ENCODE data around the gene SPZ1. TPM values are rescaled to one million over a fixed set of nuclear protein-coding genes. Genes with fewer than 3 reads are reported as not detected.

Gene SPZ1
- total RNA-seq, 1 experiment from 2014 or later: not detected

DNA sequence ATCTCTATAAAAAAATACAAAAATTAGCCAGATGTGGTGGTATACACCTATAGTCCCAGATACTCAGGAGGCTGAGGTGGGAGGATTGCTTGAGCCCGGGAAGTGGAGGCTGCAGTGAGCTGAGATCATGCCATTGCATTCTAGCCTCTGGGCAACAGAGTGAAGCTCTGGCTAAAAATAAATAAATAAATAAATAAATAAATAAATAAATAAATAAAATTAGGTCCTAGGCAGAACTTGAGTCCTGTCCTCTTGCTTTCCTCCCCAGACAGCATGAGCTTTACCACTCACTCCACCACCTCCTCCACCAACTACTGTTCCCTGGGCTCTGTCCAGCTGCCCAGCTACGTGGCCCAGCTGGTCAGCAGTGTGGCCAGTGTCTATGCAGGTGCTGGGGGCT, 31.6 kb upstream of the SPZ1 start:
- TF ChIP-seq, protein P1, sequence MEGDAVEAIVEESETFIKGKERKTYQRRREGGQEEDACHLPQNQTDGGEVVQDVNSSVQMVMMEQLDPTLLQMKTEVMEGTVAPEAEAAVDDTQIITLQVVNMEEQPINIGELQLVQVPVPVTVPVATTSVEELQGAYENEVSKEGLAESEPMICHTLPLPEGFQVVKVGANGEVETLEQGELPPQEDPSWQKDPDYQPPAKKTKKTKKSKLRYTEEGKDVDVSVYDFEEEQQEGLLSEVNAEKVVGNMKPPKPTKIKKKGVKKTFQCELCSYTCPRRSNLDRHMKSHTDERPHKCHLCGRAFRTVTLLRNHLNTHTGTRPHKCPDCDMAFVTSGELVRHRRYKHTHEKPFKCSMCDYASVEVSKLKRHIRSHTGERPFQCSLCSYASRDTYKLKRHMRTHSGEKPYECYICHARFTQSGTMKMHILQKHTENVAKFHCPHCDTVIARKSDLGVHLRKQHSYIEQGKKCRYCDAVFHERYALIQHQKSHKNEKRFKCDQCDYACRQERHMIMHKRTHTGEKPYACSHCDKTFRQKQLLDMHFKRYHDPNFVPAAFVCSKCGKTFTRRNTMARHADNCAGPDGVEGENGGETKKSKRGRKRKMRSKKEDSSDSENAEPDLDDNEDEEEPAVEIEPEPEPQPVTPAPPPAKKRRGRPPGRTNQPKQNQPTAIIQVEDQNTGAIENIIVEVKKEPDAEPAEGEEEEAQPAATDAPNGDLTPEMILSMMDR (conservative IDR thresholded peaks at IDR 0.05): no peak
- no peak for TF ChIP-seq EZH2 (IDR thresholded peaks at IDR 0.05; ENCODE audit: low read depth)
- POLR2A ChIA-PET (ENCODE audit: unreplicated experiment): no interaction called here
- intact Hi-C loops (cut with micrococcal nuclease; ENCODE audit: unreplicated experiment): no loop called here
- no peak overlapping the region for H3K27ac ChIP-seq
- peaks cover 4% of the 10 kb centered on the region; the same call in 1 of the 2 replicates for H3F3A ChIP-seq (ENCODE audit: insufficient read depth, low read depth)
- H2AFZ ChIP-seq: no peak overlapping the region
- no peak overlapping the region for H3K4me2 ChIP-seq
- no peaks in the 10 kb centered on the region for H3K9me3 ChIP-seq (ENCODE audit: insufficient read depth, low read depth)
- H3K4me1 ChIP-seq (replicated peaks; ENCODE audit: insufficient read depth): no peaks in the 10 kb centered on the region
- CTCF ChIA-PET: no interaction called here
- no peaks in the 10 kb centered on the region for H3K36me3 ChIP-seq (ENCODE audit: low read depth)
- no peak overlapping the region for H3K4me3 ChIP-seq
- no peaks in the 10 kb centered on the region for H3K9me2 ChIP-seq (ENCODE audit: insufficient read depth)
- H3K27me3 ChIP-seq (ENCODE audit: insufficient read depth, low read depth): no peaks in the 10 kb centered on the region
- H3K79me2 ChIP-seq (ENCODE audit: low read depth): no peaks in the 10 kb centered on the region
- no peaks in the 10 kb centered on the region for H4K20me1 ChIP-seq (ENCODE audit: insufficient read depth)
- DNase-seq: no peak
- BruUV-seq (replicated peaks): no TSS peak

GRCh38 chr5:80289320-80289719, 30.5 kb upstream of the SPZ1 start:
- Histone ChIP-seq H3K4me2 (no peak overlapping the region), H3K36me3 (ENCODE audit: low read depth) (no peaks in the 10 kb centered on the region), H3K9me3 (ENCODE audit: insufficient read depth, low read depth) (no peaks in the 10 kb centered on the region), H3K4me3 (no peak overlapping the region), H3K79me2 (ENCODE audit: low read depth) (no peaks in the 10 kb centered on the region), H3K9me2 (ENCODE audit: insufficient read depth) (no peaks in the 10 kb centered on the region), H3F3A (ENCODE audit: insufficient read depth, low read depth) (peaks cover 4% of the 10 kb centered on the region; the same call in 1 of the 2 replicates), H3K27ac (no peak overlapping the region), H3K4me1 (replicated peaks; ENCODE audit: insufficient read depth) (no peaks in the 10 kb centered on the region), H4K20me1 (ENCODE audit: insufficient read depth) (no peaks in the 10 kb centered on the region), H2AFZ (no peak overlapping the region), H3K27me3 (ENCODE audit: insufficient read depth, low read depth) (no peaks in the 10 kb centered on the region)
- ChIA-PET CTCF (interaction anchor here (0.6 kb wide), 1 partner anchor 14 kb away, joined by 5 read pairs; no protein-coding TSS in a partner anchor), POLR2A (ENCODE audit: unreplicated experiment) (no interaction called here)
- no peak for DNase-seq
- TF ChIP-seq EZH2 (IDR thresholded peaks at IDR 0.05; ENCODE audit: low read depth): no peak
- TF ChIP-seq, protein P1 (conservative IDR thresholded peaks at IDR 0.05): no peak
- BruUV-seq (replicated peaks): no TSS peak
- intact Hi-C loops (cut with micrococcal nuclease; ENCODE audit: unreplicated experiment): no loop called here

GRCh38 chr5:80291761-80292160, 28.0 kb upstream of the SPZ1 start:
- H3K4me2 ChIP-seq: no peak overlapping the region
- DNase-seq: no peak
- H3K4me1 ChIP-seq (replicated peaks; ENCODE audit: insufficient read depth): no peaks in the 10 kb centered on the region
- intact Hi-C loops (cut with micrococcal nuclease; ENCODE audit: unreplicated experiment): no loop called here
- H3K9me2 ChIP-seq (ENCODE audit: insufficient read depth): no peaks in the 10 kb centered on the region
- TF ChIP-seq EZH2 (IDR thresholded peaks at IDR 0.05; ENCODE audit: low read depth): no peak
- TF ChIP-seq, protein P1 (conservative IDR thresholded peaks at IDR 0.05): no peak
- no peak overlapping the region for H3K27ac ChIP-seq
- no peaks in the 10 kb centered on the region for H3F3A ChIP-seq (ENCODE audit: insufficient read depth, low read depth)
- H3K9me3 ChIP-seq (ENCODE audit: insufficient read depth, low read depth): no peaks in the 10 kb centered on the region
- H4K20me1 ChIP-seq (ENCODE audit: insufficient read depth): no peaks in the 10 kb centered on the region
- ChIA-PET POLR2A (ENCODE audit: unreplicated experiment) (no interaction called here), CTCF (no interaction called here)
- H3K27me3 ChIP-seq (ENCODE audit: insufficient read depth, low read depth): no peaks in the 10 kb centered on the region
- no peaks in the 10 kb centered on the region for H3K79me2 ChIP-seq (ENCODE audit: low read depth)
- no peaks in the 10 kb centered on the region for H3K36me3 ChIP-seq (ENCODE audit: low read depth)
- no peak overlapping the region for H3K4me3 ChIP-seq
- H2AFZ ChIP-seq: no peak overlapping the region
- BruUV-seq (replicated peaks): no TSS peak
